ENCODE measurements around the gene MYBPC1.
"Not testable (repeated sequence)": the region's sequence is repeated elsewhere in the genome, so short reads cannot be mapped to it uniquely, and the experiment has no call there.

Gene MYBPC1

GRCh38 chr12:101594700-101595099 lies at the start of gene MYBPC1:
TSS of gene MYBPC1 (plus strand) at chr12:101594971. CDS start at chr12:101595071, 100 bp downstream.
- Histone ChIP-seq H3K4me1 (ENCODE audit: insufficient read depth, low read length) (no peaks in the 10 kb centered on the region), H3K9me3 (ENCODE audit: low read length) (no peaks in the 10 kb centered on the region), H3K36me3 (ENCODE audit: insufficient read depth, low read length) (no peaks in the 10 kb centered on the region), H2AFZ (ENCODE audit: low read depth, low read length) (no peak within 1 kb of the TSS), H3K27me3 (ENCODE audit: insufficient read depth, low read length) (no peaks in the 10 kb centered on the region), H3K4me3 (ENCODE audit: low read length) (no peak within 1 kb of the TSS)

- no peak overlapping the region for H2AFZ ChIP-seq (ENCODE audit: low read depth, low read length)
- no peaks in the 10 kb centered on the region for H3K36me3 ChIP-seq (ENCODE audit: insufficient read depth, low read length)
- no peaks in the 10 kb centered on the region for H3K9me3 ChIP-seq (ENCODE audit: low read length)
- H3K4me3 ChIP-seq (ENCODE audit: low read length), result no peak overlapping the region
- no peaks in the 10 kb centered on the region for H3K27me3 ChIP-seq (ENCODE audit: insufficient read depth, low read length)
- no peaks in the 10 kb centered on the region for H3K4me1 ChIP-seq (ENCODE audit: insufficient read depth, low read length)
Observed at GRCh38 chr12:101551362-101552114, 43.2 kb upstream of the MYBPC1 start.

GRCh38 chr12:101552277-101552676 lies 42.5 kb upstream of the MYBPC1 start:
- Histone ChIP-seq H3K9me3 (ENCODE audit: low read length) (no peaks in the 10 kb centered on the region), H3K4me1 (ENCODE audit: insufficient read depth, low read length) (no peaks in the 10 kb centered on the region), H3K4me3 (ENCODE audit: low read length) (no peak overlapping the region), H2AFZ (ENCODE audit: low read depth, low read length) (no peak overlapping the region), H3K27me3 (ENCODE audit: insufficient read depth, low read length) (no peaks in the 10 kb centered on the region), H3K36me3 (ENCODE audit: insufficient read depth, low read length) (no peaks in the 10 kb centered on the region)

GRCh38 chr12:101557094-101557493 lies 37.7 kb upstream of the MYBPC1 start:
- Histone ChIP-seq H3K27me3 (ENCODE audit: insufficient read depth, low read length) (no peaks in the 10 kb centered on the region), H3K4me1 (ENCODE audit: insufficient read depth, low read length) (no peaks in the 10 kb centered on the region), H3K4me3 (ENCODE audit: low read length) (no peak overlapping the region), H2AFZ (ENCODE audit: low read depth, low read length) (no peak overlapping the region), H3K9me3 (ENCODE audit: low read length) (no peaks in the 10 kb centered on the region), H3K36me3 (ENCODE audit: insufficient read depth, low read length) (no peaks in the 10 kb centered on the region)

GRCh38 chr12:101558726-101559125 lies 36.0 kb upstream of the MYBPC1 start:
- not testable (repeated sequence) for H2AFZ ChIP-seq (ENCODE audit: low read depth, low read length); H3K4me3 ChIP-seq (ENCODE audit: low read length); H3K27me3 ChIP-seq (ENCODE audit: insufficient read depth, low read length); H3K4me1 ChIP-seq (ENCODE audit: insufficient read depth, low read length); H3K36me3 ChIP-seq (ENCODE audit: insufficient read depth, low read length); H3K9me3 ChIP-seq (ENCODE audit: low read length)

GRCh38 chr12:101563212-101563611 lies 31.6 kb upstream of the MYBPC1 start:
- Histone ChIP-seq H3K27me3 (ENCODE audit: insufficient read depth, low read length) (no peaks in the 10 kb centered on the region), H3K9me3 (ENCODE audit: low read length) (no peaks in the 10 kb centered on the region)

GRCh38 chr12:101564912-101565311 lies 29.9 kb upstream of the MYBPC1 start:
- Histone ChIP-seq H3K4me1 (ENCODE audit: insufficient read depth, low read length) (no peaks in the 10 kb centered on the region), H3K4me3 (ENCODE audit: low read length) (no peak overlapping the region), H3K36me3 (ENCODE audit: insufficient read depth, low read length) (no peaks in the 10 kb centered on the region), H3K27me3 (ENCODE audit: insufficient read depth, low read length) (no peaks in the 10 kb centered on the region), H2AFZ (ENCODE audit: low read depth, low read length) (no peak overlapping the region), H3K9me3 (ENCODE audit: low read length) (no peaks in the 10 kb centered on the region)

More at GRCh38 chr12:101563212-101563611, 31.6 kb upstream of the MYBPC1 start:
- H2AFZ ChIP-seq (ENCODE audit: low read depth, low read length), result no peak overlapping the region
- H3K4me1 ChIP-seq (ENCODE audit: insufficient read depth, low read length), result no peaks in the 10 kb centered on the region
- no peak overlapping the region for H3K4me3 ChIP-seq (ENCODE audit: low read length)
- H3K36me3 ChIP-seq (ENCODE audit: insufficient read depth, low read length), result no peaks in the 10 kb centered on the region

- Histone ChIP-seq H3K27me3 (ENCODE audit: insufficient read depth, low read length) (no peaks in the 10 kb centered on the region), H3K4me1 (ENCODE audit: insufficient read depth, low read length) (no peaks in the 10 kb centered on the region), H2AFZ (ENCODE audit: low read depth, low read length) (no peak overlapping the region), H3K9me3 (ENCODE audit: low read length) (no peaks in the 10 kb centered on the region), H3K36me3 (ENCODE audit: insufficient read depth, low read length) (no peaks in the 10 kb centered on the region), H3K4me3 (ENCODE audit: low read length) (no peak overlapping the region)
Observed at GRCh38 chr12:101566318-101566717, 28.5 kb upstream of the MYBPC1 start.

GRCh38 chr12:101567918-101568317 lies 26.9 kb upstream of the MYBPC1 start:
- no peaks in the 10 kb centered on the region for H3K27me3 ChIP-seq (ENCODE audit: insufficient read depth, low read length)
- no peaks in the 10 kb centered on the region for H3K4me1 ChIP-seq (ENCODE audit: insufficient read depth, low read length)
- no peaks in the 10 kb centered on the region for H3K36me3 ChIP-seq (ENCODE audit: insufficient read depth, low read length)
- no peaks in the 10 kb centered on the region for H3K9me3 ChIP-seq (ENCODE audit: low read length)
- no peak overlapping the region for H3K4me3 ChIP-seq (ENCODE audit: low read length)
- H2AFZ ChIP-seq (ENCODE audit: low read depth, low read length), result no peak overlapping the region

GRCh38 chr12:101570047-101570446 lies 24.7 kb upstream of the MYBPC1 start:
- Histone ChIP-seq H3K4me3 (ENCODE audit: low read length) (no peak overlapping the region), H3K4me1 (ENCODE audit: insufficient read depth, low read length) (no peaks in the 10 kb centered on the region), H3K36me3 (ENCODE audit: insufficient read depth, low read length) (no peaks in the 10 kb centered on the region), H3K27me3 (ENCODE audit: insufficient read depth, low read length) (no peaks in the 10 kb centered on the region), H3K9me3 (ENCODE audit: low read length) (no peaks in the 10 kb centered on the region), H2AFZ (ENCODE audit: low read depth, low read length) (no peak overlapping the region)

- no peaks in the 10 kb centered on the region for H3K9me3 ChIP-seq (ENCODE audit: low read length)
- no peak overlapping the region for H3K4me3 ChIP-seq (ENCODE audit: low read length)
- H3K27me3 ChIP-seq (ENCODE audit: insufficient read depth, low read length), result no peaks in the 10 kb centered on the region
- no peak overlapping the region for H2AFZ ChIP-seq (ENCODE audit: low read depth, low read length)
- no peaks in the 10 kb centered on the region for H3K36me3 ChIP-seq (ENCODE audit: insufficient read depth, low read length)
- H3K4me1 ChIP-seq (ENCODE audit: insufficient read depth, low read length), result no peaks in the 10 kb centered on the region
Observed at GRCh38 chr12:101571105-101571504, 23.7 kb upstream of the MYBPC1 start.

GRCh38 chr12:101573743-101574142 lies 21.0 kb upstream of the MYBPC1 start:
- Histone ChIP-seq H3K4me1 (ENCODE audit: insufficient read depth, low read length) (no peaks in the 10 kb centered on the region), H3K9me3 (ENCODE audit: low read length) (no peaks in the 10 kb centered on the region)

GRCh38 chr12:101578417-101578816 lies 16.4 kb upstream of the MYBPC1 start:
- peaks cover 9% of the 10 kb centered on the region for H3K4me1 ChIP-seq (ENCODE audit: insufficient read depth, low read length)
- no peak overlapping the region for H2AFZ ChIP-seq (ENCODE audit: low read depth, low read length)
- no peaks in the 10 kb centered on the region for H3K36me3 ChIP-seq (ENCODE audit: insufficient read depth, low read length)
- H3K4me3 ChIP-seq (ENCODE audit: low read length), result no peak overlapping the region
- no peaks in the 10 kb centered on the region for H3K9me3 ChIP-seq (ENCODE audit: low read length)
- H3K27me3 ChIP-seq (ENCODE audit: insufficient read depth, low read length), result no peaks in the 10 kb centered on the region

More at GRCh38 chr12:101573743-101574142, 21.0 kb upstream of the MYBPC1 start:
- Histone ChIP-seq H2AFZ (ENCODE audit: low read depth, low read length) (no peak overlapping the region), H3K27me3 (ENCODE audit: insufficient read depth, low read length) (no peaks in the 10 kb centered on the region), H3K36me3 (ENCODE audit: insufficient read depth, low read length) (no peaks in the 10 kb centered on the region), H3K4me3 (ENCODE audit: low read length) (no peak overlapping the region)

- H3K36me3 ChIP-seq (ENCODE audit: insufficient read depth, low read length), result no peaks in the 10 kb centered on the region
- peak overlapping the region; percentile 20 for H2AFZ ChIP-seq (ENCODE audit: low read depth, low read length)
- H3K4me1 ChIP-seq (ENCODE audit: insufficient read depth, low read length), result peaks cover 9% of the 10 kb centered on the region
- H3K4me3 ChIP-seq (ENCODE audit: low read length), result no peak overlapping the region
- H3K27me3 ChIP-seq (ENCODE audit: insufficient read depth, low read length), result no peaks in the 10 kb centered on the region
- no peaks in the 10 kb centered on the region for H3K9me3 ChIP-seq (ENCODE audit: low read length)
Observed at GRCh38 chr12:101581190-101581589, 13.6 kb upstream of the MYBPC1 start.

All from neuron (in vitro differentiated cells).